ENCODE data around the gene OR52K2.

DNA sequence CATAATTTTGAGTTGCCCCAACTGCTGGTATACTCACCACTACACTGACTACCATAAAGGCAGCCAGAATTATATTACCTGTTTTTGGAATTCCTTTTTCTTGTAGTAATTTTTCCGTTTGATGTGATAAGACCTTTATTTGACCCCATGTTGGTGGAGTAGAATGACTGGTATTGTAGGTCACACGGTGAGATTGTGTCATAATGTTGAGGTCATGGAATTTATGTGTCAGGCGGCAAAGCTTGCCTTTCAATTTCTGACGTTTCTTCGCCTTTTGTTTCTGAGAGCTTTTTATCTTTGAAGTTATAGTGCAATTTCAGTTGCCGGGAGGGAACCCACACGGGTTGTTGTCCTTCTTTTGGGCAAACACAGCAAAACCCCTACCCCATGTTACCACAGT lies 46.4 kb downstream of the OR52K2 start:
- TF ChIP-seq EZH2 (IDR thresholded peaks at IDR 0.05; ENCODE audit: low read length, missing control alignments) = no peak
- TF ChIP-seq, protein P1, sequence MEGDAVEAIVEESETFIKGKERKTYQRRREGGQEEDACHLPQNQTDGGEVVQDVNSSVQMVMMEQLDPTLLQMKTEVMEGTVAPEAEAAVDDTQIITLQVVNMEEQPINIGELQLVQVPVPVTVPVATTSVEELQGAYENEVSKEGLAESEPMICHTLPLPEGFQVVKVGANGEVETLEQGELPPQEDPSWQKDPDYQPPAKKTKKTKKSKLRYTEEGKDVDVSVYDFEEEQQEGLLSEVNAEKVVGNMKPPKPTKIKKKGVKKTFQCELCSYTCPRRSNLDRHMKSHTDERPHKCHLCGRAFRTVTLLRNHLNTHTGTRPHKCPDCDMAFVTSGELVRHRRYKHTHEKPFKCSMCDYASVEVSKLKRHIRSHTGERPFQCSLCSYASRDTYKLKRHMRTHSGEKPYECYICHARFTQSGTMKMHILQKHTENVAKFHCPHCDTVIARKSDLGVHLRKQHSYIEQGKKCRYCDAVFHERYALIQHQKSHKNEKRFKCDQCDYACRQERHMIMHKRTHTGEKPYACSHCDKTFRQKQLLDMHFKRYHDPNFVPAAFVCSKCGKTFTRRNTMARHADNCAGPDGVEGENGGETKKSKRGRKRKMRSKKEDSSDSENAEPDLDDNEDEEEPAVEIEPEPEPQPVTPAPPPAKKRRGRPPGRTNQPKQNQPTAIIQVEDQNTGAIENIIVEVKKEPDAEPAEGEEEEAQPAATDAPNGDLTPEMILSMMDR (conservative IDR thresholded peaks at IDR 0.05 in 1 of 2, IDR thresholded peaks at IDR 0.05 in 1 of 2; ENCODE audit: low read depth in 1 of 2, low read length in 2 of 2) = no peak

All from fibroblast of lung (primary cell).